ENCODE results near the gene PRMT3.
"Not testable (repeated sequence)": the region's sequence is repeated elsewhere in the genome, so short reads cannot be mapped to it uniquely, and the experiment has no call there.

Gene PRMT3

GRCh38 chr11:20518323-20518834 is 130.9 kb downstream of the PRMT3 start:
- DNase-seq = peak in 1 of 2 experiments; percentile 32

DNA sequence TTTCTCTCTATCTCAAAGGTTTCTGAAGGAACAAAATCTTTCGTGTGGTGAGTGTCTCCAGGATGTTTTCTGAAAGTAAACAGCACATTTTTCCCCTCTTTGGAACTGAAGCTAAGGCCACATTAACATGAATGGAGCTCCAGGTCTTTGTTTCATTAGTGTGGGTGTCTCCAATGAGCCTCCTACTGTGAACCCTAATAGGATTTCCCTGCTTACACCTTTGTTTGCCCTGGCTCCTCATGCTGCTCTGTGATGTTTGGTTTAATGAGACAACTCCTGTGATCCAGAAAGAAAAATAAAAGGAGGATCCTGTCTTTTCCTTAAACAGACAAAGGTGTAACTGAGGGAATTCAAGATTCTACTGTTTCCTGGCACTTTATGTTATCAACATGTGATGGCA is 135.0 kb downstream of the PRMT3 start:
- DNase-seq = no peak

- no peak for DNase-seq
These were observed 142.2 kb downstream of the PRMT3 start for GRCh38 chr11:20529757-20530156.

DNA sequence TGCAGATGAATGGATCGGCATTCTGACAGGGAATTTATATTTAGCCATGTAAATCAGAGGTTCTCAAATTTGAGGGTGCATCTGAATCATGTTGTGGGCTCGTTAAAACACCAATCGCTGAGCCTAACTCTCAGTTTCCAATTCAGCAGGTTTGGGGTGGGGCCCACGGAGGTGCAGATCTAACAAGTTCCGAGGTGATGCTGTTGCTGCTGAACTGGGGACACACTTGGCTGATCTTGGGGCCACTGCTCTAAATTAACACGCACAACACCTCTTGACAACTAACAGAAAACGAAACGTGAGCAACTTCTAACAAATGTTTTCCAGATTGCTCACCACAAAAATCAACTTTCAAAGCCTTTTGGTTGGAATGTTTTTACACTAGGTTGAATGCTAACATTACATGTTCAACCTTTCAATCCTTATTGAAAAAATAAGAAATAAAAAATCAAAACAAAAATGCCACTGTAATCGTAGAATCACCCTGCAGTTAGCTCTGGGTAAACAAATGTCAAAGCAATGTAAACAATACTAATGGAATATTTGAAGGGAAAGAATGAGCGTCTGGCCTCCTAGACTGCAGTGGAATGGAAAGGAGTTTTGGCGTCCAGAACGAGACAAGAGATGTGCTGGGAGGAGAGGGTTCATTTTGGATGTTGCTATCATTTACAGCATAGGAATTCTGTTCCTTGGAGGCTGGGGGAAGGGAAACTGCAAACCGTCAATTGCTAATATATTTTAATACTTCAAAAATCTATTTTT is 143.6 kb downstream of the PRMT3 start:
- peak in 1 of 2 experiments; percentile 11 for DNase-seq

DNA sequence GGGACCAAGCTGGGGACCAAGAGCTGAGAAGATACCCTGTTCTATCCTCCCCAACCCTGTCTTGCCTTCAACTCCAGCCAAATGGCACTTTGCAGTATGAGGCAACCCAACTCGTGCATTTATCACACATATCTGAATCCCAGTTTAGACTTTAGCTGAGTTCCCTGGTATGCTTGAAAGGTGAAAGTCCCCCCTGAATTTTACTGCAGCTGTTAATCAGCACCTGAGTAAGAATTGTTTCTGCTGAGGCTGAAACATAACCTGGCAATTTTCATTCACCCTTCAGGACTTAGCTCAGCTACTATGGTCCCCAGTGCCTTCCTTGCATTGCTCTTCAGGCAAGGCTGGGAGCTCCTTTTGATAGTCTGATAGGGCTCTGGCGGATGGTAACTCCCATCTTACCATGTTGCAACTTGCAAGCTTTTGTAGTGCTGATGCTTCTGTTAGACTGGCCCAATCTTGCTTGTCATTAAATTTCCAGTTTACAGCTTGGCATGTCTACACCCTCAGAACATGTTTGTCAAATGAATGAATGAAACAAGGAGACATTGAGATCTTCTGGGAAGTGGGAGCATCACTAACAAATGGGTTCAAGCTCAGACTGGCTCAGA is 147.9 kb downstream of the PRMT3 start:
- DNase-seq = no peak

DNA sequence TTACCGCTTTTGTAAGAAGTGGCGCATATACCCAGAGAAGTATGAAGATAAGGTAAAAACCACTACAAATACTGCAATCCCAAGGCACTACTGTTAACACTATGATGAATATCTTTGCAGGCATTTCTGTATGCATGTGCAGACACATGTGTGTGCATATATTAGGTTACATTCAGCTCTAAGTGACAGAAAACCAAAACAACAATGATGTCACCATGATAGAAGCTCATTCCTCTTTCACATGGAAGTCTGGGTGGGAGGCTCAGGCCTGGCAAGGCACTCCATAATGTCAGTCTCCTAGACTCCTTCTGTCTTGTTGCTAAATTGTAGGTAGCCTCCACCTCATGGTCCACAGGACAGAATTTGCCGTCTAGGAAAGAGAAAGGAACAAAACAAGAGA is 148.8 kb downstream of the PRMT3 start:
- DNase-seq = no peak

DNA sequence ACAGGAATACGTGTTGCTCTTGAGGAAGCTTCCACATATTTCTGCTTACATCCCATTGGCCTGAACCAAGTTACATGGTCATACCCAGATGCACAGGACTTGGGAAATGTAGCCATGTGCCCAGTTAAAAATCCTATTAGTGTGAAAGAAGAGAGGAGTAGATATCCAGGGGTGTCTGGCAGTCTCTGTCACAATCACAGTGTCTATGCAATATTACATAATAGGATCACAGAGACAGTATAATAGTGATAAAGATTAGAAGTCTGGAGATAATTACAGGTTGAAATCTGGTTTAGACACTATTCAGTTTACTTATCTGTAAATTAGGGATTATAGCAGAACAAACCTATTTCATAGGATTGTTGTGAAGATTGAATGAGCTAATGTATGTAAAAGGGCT is 149.3 kb downstream of the PRMT3 start:
- DNase-seq = no peak

DNA sequence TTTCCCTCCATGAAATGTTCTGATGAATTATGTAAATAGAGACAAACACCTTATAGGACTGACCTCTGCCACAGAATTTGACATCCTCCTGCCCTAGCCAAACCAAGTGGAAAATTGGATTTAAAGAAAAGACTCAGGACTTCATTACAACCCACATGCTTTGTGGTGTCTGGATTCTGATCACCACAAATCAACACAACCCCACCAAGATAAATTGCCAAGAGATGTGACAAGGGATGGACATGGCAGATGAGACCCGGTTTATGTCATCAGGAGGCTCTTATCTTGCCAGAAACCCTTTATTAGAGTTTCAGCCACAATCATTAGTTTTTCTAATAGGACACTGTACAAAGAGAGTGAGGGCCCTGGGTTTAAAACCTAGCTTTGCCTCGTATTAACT is 154.0 kb downstream of the PRMT3 start:
- no peak for DNase-seq

DNA sequence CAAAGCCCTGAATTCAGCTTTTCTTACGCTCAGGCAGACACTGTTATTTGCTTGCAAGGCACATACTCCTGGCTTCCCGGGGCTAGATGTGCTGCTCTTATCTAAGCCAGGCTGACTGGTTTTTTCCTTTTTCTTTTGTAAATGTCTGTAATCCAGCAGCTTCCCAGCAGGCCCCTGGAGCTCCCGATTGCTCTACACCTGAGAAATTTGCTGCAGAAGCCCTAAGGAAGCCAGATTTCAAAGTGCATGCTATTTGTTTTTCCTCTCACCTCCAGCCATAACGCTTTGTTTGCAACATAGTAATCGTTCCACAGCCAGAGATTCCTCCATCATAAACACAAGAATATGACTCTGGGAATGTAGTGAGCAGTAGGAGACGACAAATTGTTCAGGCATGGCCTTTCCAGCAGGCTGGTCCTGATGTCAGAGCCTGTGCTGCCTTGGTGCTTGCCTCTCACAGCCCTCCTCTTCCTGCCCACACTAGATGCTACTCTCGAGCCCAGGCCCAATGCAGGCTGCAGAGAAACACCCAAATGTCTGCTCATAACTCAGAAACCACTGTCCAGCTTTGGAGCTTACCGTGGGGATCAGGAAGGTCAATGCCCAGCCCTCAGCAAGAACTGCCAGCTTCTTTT is 157.2 kb downstream of the PRMT3 start:
- peak; percentile 8 to 63 for DNase-seq

GRCh38 chr11:20547411-20547810 is 159.9 kb downstream of the PRMT3 start:
- DNase-seq = no peak

- DNase-seq = no peak
These were observed 163.6 kb downstream of the PRMT3 start for GRCh38 chr11:20551096-20551495.

DNA sequence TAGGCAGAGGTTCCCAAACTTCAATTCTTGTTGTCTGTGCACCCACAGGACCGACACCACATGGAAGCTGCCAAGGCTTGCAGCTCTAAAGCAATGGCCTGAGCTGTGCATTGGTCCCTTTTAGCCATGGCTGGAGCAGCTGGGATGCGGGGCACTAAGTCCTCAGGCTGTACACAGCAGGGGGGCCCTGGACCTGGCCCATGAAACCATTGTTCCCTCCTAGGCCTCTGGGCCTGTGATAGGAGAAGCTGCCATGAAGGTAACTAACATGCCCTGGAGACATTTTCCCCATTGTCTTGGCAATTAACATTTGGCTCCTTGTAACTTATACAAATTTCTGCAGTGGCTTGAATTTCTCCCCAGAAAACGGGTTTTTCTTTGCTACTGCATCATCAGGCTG is 168.3 kb downstream of the PRMT3 start:
- no peak for DNase-seq

- DNase-seq = not testable (repeated sequence)
These were observed 168.9 kb downstream of the PRMT3 start for GRCh38 chr11:20556396-20556795.

GRCh38 chr11:20558741-20559140 is 171.2 kb downstream of the PRMT3 start:
- no peak for DNase-seq
